Measurements from ENCODE around the gene CMC2.

DNA sequence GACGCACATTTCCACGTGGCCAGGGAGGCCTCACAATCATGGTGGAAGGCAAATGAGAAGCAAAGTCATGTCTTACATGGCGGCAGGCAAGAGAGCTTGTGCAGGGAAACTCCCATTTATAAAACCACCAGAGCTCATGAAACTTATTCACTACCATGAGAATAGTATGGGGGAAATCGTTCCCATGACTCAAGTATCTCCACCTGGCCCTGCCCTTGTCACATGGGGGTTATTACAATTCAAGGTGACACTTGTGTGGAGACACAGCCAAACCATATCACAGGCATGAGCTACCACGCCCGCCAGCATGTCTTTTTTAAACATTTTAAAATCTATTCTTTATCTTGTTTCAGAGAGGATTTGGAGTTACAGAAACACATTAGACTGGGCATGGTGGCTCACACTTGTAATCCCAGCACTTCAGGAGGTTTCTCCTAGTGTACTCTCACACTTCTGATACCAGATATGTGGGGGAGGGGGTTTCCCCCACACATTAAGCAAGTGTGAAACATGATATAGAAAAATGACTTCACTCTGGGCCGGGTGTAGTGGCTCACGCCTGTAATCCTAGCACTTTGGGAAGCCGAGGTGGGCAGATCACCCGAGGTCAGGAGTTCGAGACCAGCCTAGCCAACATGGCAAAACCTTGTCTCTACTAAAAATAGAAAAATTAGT is 23.4 kb upstream of the CMC2 start:
- TF ChIP-seq RAD21 (IDR thresholded peaks at IDR 0.05; ENCODE audit: low read depth) (no peak), CREB1 (IDR thresholded peaks at IDR 0.05; ENCODE audit: low read depth) (no peak), TEAD4 (IDR thresholded peaks at IDR 0.05) (no peak), EP300 (IDR thresholded peaks at IDR 0.05; ENCODE audit: borderline replicate concordance) (no peak), NFIC (IDR thresholded peaks at IDR 0.05) (no peak), YY1 (IDR thresholded peaks at IDR 0.05; ENCODE audit: low read depth) (no peak), TCF12 (IDR thresholded peaks at IDR 0.05; ENCODE audit: low read depth) (no peak)
- TF ChIP-seq, protein P1, sequence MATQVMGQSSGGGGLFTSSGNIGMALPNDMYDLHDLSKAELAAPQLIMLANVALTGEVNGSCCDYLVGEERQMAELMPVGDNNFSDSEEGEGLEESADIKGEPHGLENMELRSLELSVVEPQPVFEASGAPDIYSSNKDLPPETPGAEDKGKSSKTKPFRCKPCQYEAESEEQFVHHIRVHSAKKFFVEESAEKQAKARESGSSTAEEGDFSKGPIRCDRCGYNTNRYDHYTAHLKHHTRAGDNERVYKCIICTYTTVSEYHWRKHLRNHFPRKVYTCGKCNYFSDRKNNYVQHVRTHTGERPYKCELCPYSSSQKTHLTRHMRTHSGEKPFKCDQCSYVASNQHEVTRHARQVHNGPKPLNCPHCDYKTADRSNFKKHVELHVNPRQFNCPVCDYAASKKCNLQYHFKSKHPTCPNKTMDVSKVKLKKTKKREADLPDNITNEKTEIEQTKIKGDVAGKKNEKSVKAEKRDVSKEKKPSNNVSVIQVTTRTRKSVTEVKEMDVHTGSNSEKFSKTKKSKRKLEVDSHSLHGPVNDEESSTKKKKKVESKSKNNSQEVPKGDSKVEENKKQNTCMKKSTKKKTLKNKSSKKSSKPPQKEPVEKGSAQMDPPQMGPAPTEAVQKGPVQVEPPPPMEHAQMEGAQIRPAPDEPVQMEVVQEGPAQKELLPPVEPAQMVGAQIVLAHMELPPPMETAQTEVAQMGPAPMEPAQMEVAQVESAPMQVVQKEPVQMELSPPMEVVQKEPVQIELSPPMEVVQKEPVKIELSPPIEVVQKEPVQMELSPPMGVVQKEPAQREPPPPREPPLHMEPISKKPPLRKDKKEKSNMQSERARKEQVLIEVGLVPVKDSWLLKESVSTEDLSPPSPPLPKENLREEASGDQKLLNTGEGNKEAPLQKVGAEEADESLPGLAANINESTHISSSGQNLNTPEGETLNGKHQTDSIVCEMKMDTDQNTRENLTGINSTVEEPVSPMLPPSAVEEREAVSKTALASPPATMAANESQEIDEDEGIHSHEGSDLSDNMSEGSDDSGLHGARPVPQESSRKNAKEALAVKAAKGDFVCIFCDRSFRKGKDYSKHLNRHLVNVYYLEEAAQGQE (IDR thresholded peaks at IDR 0.05; ENCODE audit: low read depth) = no peak

Data from Ishikawa (cell line).